Measurements from ENCODE around the gene TMEM203.

Gene TMEM203

GRCh38 chr9:137187386-137187785, 18.1 kb downstream of the TMEM203 start:
- no peak for DNase-seq (ENCODE audit: low read depth)
- TF ChIP-seq CTCF (conservative IDR thresholded peaks at IDR 0.05; ENCODE audit: low read depth, low read length), result no peak
- peak overlapping the region; percentile 87 for H3K4me3 ChIP-seq (ENCODE audit: low read length)

GRCh38 chr9:137186385-137186784, 19.1 kb downstream of the TMEM203 start:
- DNase-seq (ENCODE audit: low read depth), result no peak

GRCh38 chr9:137185921-137186320, 19.5 kb downstream of the TMEM203 start:
- H3K4me3 ChIP-seq (ENCODE audit: low read length), result no peak overlapping the region
- no peak for TF ChIP-seq CTCF (conservative IDR thresholded peaks at IDR 0.05; ENCODE audit: low read depth, low read length)

More at GRCh38 chr9:137186385-137186784, 19.1 kb downstream of the TMEM203 start:
- TF ChIP-seq CTCF (conservative IDR thresholded peaks at IDR 0.05; ENCODE audit: low read depth, low read length), result no peak
- H3K4me3 ChIP-seq (ENCODE audit: low read length), result no peak overlapping the region

GRCh38 chr9:137184881-137185660, 20.4 kb downstream of the TMEM203 start:
- H3K4me3 ChIP-seq (ENCODE audit: low read length), result no peak overlapping the region
- DNase-seq (ENCODE audit: low read depth), result no peak
- TF ChIP-seq CTCF (conservative IDR thresholded peaks at IDR 0.05; ENCODE audit: low read depth, low read length), result no peak

More at GRCh38 chr9:137185921-137186320, 19.5 kb downstream of the TMEM203 start:
- no peak for DNase-seq (ENCODE audit: low read depth)

GRCh38 chr9:137183980-137184595, 21.4 kb downstream of the TMEM203 start:
- no peak for DNase-seq (ENCODE audit: low read depth)
- TF ChIP-seq CTCF (conservative IDR thresholded peaks at IDR 0.05; ENCODE audit: low read depth, low read length), result no peak
- no peak overlapping the region for H3K4me3 ChIP-seq (ENCODE audit: low read length)

GRCh38 chr9:137182836-137183235, 22.6 kb downstream of the TMEM203 start:
- no peak for TF ChIP-seq CTCF (conservative IDR thresholded peaks at IDR 0.05; ENCODE audit: low read depth, low read length)
- DNase-seq (ENCODE audit: low read depth), result no peak
- no peak overlapping the region for H3K4me3 ChIP-seq (ENCODE audit: low read length)

GRCh38 chr9:137181680-137182079, 23.8 kb downstream of the TMEM203 start:
- no peak for DNase-seq (ENCODE audit: low read depth)
- no peak for TF ChIP-seq CTCF (conservative IDR thresholded peaks at IDR 0.05; ENCODE audit: low read depth, low read length)
- H3K4me3 ChIP-seq (ENCODE audit: low read length), result no peak overlapping the region
